ENCODE data around the gene ECI1.

- no peak for TF ChIP-seq CTCF (IDR thresholded peaks at IDR 0.05; ENCODE audit: low read length)
- TF ChIP-seq EZH2 (IDR thresholded peaks at IDR 0.05; ENCODE audit: borderline replicate concordance, low read length), result no peak
These were observed 41.4 kb downstream of the ECI1 start for GRCh38 chr16:2210009-2210332.
